Thoracic aorta (tissue), 2 donors: ENCODE data around the gene JAK3. TPM values are rescaled to one million over a fixed set of nuclear protein-coding genes. Genes with fewer than 3 reads are reported as not detected.
A peak's percentile ranks its signal among the peaks of the same experiment; 100 is the strongest.

Source experiments
- ATAC-seq: fragments of 150-250 bp; one replicate; pipeline ENCODE4 v1.8.0; 2017; ENCODE audit warnings: low read depth; ENCODE audit not compliant: insufficient number of reproducible peaks, low FRiP score
- DNase-seq: peaks from one replicate; pipeline ENCODE4 v3.0.0-alpha.2; 2020; ENCODE audit warnings: low spot score
- H3K27ac ChIP-seq, 2 donors: fragments of 200-600 bp; sonication (generic); 1 replicate in 1 of 2; 2 replicates in 1 of 2; pipeline ENCODE4 v1.5.1; 2016; ENCODE audit warnings: mild to moderate bottlenecking in 2 of 2, moderate library complexity in 2 of 2
- H3K27me3 ChIP-seq: fragments of 200-600 bp; sonication (generic); replicated peaks from 2 replicates; pipeline ENCODE4 v1.6.0; 2016; ENCODE audit warnings: mild to moderate bottlenecking; ENCODE audit not compliant: insufficient read depth
- H3K36me3 ChIP-seq: fragments of 200-600 bp; sonication (generic); one replicate; pipeline ENCODE4 v1.5.1; 2016
- H3K4me1 ChIP-seq, 2 donors: fragments of 200-600 bp; sonication (generic); 1 replicate in 1 of 2; 2 replicates in 1 of 2; pipeline versions ENCODE4 v1.5.1 to v1.6.0; 2016; ENCODE audit warnings: low read depth in 2 of 2, mild to moderate bottlenecking in 1 of 2; ENCODE audit not compliant: control insufficient read depth in 1 of 2
- H3K4me3 ChIP-seq: fragments of 200-600 bp; sonication (generic); 2 replicates; pipeline ENCODE4 v1.5.1; 2016; ENCODE audit warnings: mild to moderate bottlenecking
- H3K9me3 ChIP-seq: fragments of 200-600 bp; sonication (generic); 2 replicates; pipeline ENCODE4 v1.5.1; 2016
- total RNA-seq, 2 donors: library from RNA; depleted of rRNA; stranded (reverse); fragments of >200 nt; gene quantifications; one replicate each; pipeline versions ENCODE4 v1.1.0 to v1.2.3, GENCODE V29; 2016
- TF ChIP-seq, protein P1 (sequence below): fragments of 200-600 bp; sonication (generic); IDR thresholded peaks from one replicate; pipeline ENCODE4 v1.5.1; 2019; ENCODE audit warnings: antibody characterized with exemption

JAK3 gene
- total RNA-seq, 2 donors from 2014 or later: 12.7 to 35.8 TPM

DNA sequence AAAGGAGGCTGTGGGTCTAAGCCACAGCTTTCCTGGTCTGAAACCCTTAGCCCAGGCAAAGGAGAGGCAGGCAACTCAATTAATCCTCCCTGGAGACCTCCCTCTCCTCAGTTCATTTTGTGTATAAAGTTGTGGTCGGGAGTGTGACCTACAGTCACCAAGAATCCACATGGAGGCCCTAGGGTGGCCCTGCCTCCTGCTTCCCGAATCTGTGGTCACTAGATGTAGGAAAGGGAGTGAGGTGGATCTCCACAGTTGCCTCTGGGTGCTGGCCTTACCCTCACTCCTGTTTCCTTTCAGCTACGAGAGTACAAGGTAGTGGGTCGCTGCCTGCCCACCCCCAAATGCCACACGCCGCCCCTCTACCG lies 13.2 kb upstream of the JAK3 start:
- Histone ChIP-seq H3K27ac (no peak overlapping the region), H3K27me3 (no peaks in the 10 kb centered on the region), H3K4me3 (peak overlapping the region; percentile 96), H3K9me3 (no peaks in the 10 kb centered on the region), H3K36me3 (peaks cover 34% of the 10 kb centered on the region), H3K4me1 (peaks cover 11 to 23% of the 10 kb centered on the region in 2 donors)
- DNase-seq: no peak
- no peak for ATAC-seq
- TF ChIP-seq, protein P1, sequence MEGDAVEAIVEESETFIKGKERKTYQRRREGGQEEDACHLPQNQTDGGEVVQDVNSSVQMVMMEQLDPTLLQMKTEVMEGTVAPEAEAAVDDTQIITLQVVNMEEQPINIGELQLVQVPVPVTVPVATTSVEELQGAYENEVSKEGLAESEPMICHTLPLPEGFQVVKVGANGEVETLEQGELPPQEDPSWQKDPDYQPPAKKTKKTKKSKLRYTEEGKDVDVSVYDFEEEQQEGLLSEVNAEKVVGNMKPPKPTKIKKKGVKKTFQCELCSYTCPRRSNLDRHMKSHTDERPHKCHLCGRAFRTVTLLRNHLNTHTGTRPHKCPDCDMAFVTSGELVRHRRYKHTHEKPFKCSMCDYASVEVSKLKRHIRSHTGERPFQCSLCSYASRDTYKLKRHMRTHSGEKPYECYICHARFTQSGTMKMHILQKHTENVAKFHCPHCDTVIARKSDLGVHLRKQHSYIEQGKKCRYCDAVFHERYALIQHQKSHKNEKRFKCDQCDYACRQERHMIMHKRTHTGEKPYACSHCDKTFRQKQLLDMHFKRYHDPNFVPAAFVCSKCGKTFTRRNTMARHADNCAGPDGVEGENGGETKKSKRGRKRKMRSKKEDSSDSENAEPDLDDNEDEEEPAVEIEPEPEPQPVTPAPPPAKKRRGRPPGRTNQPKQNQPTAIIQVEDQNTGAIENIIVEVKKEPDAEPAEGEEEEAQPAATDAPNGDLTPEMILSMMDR: no peak

DNA sequence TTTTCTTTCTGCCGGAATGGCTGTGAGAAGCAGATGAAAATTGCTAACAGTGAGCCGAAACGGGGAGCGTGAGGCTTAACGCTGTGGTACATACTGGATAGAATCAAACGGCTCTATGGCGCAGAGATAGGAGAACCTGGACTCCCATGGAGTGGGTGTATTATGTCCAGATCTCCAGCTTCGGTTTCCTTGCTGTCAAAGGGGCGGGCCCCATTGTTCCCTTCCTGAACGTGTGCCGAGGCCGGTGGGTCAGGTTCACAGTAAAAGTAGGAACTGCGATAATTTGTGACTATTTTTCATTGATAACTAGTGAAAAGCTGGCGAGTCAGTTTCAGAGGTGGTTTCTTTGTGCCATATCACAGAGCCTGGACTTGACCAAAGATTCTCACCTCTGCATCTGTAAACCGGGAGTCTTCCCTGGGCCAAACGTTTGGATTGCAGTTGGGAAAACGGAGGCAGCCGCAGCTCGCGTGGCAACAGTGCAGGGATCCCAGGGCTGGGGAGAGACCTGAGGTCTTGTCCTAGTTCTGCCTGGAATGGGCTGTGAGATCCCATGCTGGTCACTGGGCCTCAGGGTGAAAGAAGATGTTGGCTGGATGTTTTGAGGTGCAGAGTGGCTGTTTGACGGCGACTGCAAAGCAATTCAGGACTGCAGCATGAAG lies 12.7 kb upstream of the JAK3 start:
- H3K4me3 ChIP-seq: peak overlapping the region; percentile 96
- DNase-seq (no peak), ATAC-seq (no peak)
- H3K9me3 ChIP-seq: no peaks in the 10 kb centered on the region
- TF ChIP-seq, protein P1: no peak
- peaks cover 11 to 23% of the 10 kb centered on the region in 2 donors for H3K4me1 ChIP-seq
- peaks cover 34% of the 10 kb centered on the region for H3K36me3 ChIP-seq
- H3K27ac ChIP-seq: peak overlapping the region; percentile 71 to 77
- no peaks in the 10 kb centered on the region for H3K27me3 ChIP-seq

DNA sequence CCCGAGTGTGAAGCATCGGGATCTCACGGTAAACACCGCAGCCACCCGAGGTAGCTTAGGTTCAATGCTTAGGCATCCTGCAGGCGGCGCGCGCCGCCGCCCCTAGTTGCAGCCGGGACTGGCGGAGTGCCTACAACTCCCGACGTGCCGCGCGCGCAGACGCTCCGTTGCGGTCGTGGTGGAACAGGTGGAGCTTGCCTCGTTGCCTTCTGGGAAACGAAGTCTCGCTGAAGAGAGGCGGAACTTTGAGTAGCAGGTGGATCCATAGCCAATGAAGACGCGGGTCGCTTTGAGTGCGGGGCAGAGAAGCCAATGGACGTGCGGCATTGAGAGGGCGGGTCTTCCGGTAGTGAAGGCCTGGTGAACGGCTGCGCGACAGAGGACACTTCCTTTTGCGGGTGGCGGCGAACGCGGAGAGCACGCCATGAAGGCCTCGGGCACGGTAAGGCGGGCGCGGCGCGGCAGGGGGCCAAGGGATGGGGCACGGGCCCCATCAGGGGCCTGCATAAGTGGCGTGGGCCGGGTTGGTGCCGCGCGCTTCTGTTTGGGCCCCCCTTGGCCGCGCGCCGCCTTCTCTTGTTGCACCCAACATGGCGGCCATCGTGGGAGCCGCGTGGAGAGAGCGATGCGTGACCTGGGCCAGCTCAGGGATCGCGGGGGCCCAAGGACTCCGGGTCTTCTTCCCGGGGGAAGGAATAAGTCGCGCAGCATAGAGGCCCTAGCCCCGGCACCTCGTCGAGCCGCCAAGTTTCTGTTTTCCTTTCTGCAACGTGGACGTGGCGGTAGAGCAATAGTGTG lies 11.9 kb upstream of the JAK3 start, which contains the start of gene RPL18A:
TSS of gene RPL18A (plus strand) at position 378 of the 798 bp plus-strand sequence. CDS start at position 425, 47 bp downstream.
- peaks cover 34% of the 10 kb centered on the region for H3K36me3 ChIP-seq
- peak within 1 kb of the TSS; percentile 71 to 77 for H3K27ac ChIP-seq
- H3K4me1 ChIP-seq: peaks cover 11 to 23% of the 10 kb centered on the region in 2 donors
- TF ChIP-seq, protein P1: peak; percentile 68
- peak within 1 kb of the TSS; percentile 96 for H3K4me3 ChIP-seq
- no peaks in the 10 kb centered on the region for H3K9me3 ChIP-seq
- ATAC-seq (peak; percentile 100), DNase-seq (peak; percentile 97)
- H3K27me3 ChIP-seq: no peaks in the 10 kb centered on the region

DNA sequence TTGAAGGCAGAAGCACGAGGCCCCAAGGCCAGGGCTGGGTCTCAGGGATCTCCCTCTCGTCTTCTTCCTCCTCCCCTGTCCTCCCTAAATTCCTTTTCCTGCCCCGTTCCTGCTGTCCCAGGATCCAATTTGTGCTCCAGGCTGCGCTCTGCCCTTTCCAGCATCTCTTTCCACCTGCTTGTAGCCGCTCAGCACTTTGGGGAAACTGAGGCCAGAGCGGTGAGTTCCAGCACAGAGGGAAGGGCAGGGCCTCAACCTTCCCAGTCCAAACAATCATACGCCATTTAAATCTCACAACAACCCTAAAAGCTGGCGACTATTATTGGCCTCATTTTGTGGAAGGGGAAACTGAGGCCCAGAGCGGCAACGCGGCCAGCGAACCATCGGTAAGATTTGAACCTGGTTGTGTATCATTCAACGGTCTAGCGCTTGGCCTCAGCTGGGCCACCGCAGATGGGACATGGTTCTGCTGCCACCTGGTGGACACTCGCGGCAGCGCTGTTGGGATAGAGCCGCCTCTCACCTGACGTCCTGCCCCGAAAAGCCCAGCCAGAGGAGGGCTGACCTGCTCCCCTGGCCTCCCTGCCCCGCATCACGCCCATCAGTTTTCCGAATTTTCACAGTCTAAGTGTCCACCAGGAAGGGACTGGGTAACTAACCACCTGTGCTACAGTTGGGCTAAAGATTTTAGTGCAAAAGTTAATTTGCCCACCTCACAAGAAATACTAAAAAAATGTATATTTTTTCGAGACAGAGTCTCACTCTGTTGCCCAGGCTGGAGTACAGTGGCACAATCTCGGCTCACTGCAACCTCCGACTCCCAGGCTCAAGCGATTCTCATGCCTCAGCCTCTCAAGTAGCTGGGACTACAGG lies 7.7 kb upstream of the JAK3 start:
- peaks cover under 1 to 8% of the 10 kb centered on the region in 2 donors for H3K4me1 ChIP-seq
- H3K36me3 ChIP-seq: no peaks in the 10 kb centered on the region
- H3K27me3 ChIP-seq: no peaks in the 10 kb centered on the region
- ATAC-seq (no peak), DNase-seq (no peak)
- TF ChIP-seq, protein P1: peak; percentile 98
- no peak overlapping the region for H3K4me3 ChIP-seq
- no peak overlapping the region for H3K27ac ChIP-seq
- H3K9me3 ChIP-seq: no peaks in the 10 kb centered on the region
